Measurements from ENCODE around the gene CKS1B. TPM values are rescaled to one million over a fixed set of nuclear protein-coding genes. Genes with fewer than 3 reads are reported as not detected.

CKS1B gene
- total and polyA plus RNA-seq, 2 donors (not counting 1 experiment from before 2014, with no cell fraction given) = 40.3 to 55.4 TPM

DNA sequence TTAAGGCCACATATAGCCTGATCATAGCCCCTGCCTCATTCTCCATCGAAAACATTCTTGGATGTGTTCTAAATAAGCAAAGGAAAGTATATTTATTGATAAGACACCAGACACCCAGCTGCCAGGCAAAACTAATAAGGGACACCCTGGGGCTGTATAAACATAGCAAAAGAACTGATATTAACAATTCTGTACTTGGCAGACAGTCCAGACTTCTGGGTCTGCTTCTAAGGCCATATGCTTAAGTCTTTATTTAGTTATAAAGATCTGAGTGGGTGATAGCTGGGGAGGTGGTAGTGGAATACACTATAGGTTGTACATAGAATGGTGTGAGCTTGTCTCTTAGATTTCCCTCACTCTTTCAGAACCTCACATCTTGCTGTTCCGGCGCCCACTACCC lies 3.9 kb downstream of the CKS1B start:
- Histone ChIP-seq H3K9ac (ENCODE audit: insufficient read depth, low read length) (no peak overlapping the region), H3K27ac (ENCODE audit: insufficient read depth, low read length) (no peak overlapping the region), H3K79me2 (ENCODE audit: control insufficient read depth, insufficient read depth, low read length) (peaks cover 38% of the 10 kb centered on the region), H3K4me3 (replicated peaks in 1 of 4; ENCODE audit: control extremely low read depth in 1 of 4, insufficient read depth in 1 of 4, low read depth in 3 of 4, low read length in 4 of 4) (no peak overlapping the region), H3K36me3 (ENCODE audit: control insufficient read depth, insufficient read depth, low read length) (no peaks in the 10 kb centered on the region), H2AFZ (ENCODE audit: low read length) (no peak overlapping the region), H3K27me3 (ENCODE audit: control insufficient read depth, insufficient read depth, low read length) (no peaks in the 10 kb centered on the region), H3K4me1 (ENCODE audit: control insufficient read depth, extremely low read depth, insufficient read depth, low read length) (peaks cover 4% of the 10 kb centered on the region), H3K9me3 (ENCODE audit: control insufficient read depth, insufficient read depth, low read depth, low read length) (no peaks in the 10 kb centered on the region), H3K4me2 (ENCODE audit: extremely low read depth, insufficient read depth, low read length) (no peak overlapping the region), H4K20me1 (ENCODE audit: control insufficient read depth, extremely low read depth, insufficient read depth, low read length) (no peaks in the 10 kb centered on the region)
- TF ChIP-seq EZH2 (IDR thresholded peaks at IDR 0.05; ENCODE audit: low read length, missing control alignments) = no peak
- TF ChIP-seq CTCF (conservative IDR thresholded peaks at IDR 0.05 in 1 of 2, IDR thresholded peaks at IDR 0.05 in 1 of 2; ENCODE audit: low read depth in 1 of 2, low read length in 2 of 2) = no peak
- DNase-seq (ENCODE audit: low read depth in 2 of 2) = no peak

DNA sequence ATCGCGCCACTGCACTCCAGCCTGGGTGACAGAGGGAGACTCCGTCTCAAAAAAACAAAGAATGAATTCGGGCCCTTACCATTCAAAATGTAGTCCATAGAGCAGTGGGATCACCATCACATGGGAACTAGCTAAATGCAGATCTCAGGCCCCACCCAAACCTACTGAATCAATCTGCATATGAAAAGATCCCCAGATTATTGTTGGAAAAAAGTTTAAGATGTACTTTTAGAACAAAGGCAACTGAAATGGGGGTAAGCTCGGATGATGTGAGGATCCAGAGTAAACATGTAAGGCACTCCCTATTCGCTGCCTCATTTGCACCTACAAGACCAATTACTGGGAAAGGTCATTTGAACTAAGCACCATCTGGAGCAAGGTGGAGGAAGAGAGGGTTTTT lies 7.9 kb downstream of the CKS1B start:
- no peak for DNase-seq (ENCODE audit: low read depth in 2 of 2)
- H3K36me3 ChIP-seq (ENCODE audit: control insufficient read depth, insufficient read depth, low read length) = no peaks in the 10 kb centered on the region
- peak overlapping the region; percentile 84 for H2AFZ ChIP-seq (ENCODE audit: low read length)
- peak overlapping the region in 3 of 4 experiments; percentile 41 to 100 (median 98) for H3K4me3 ChIP-seq (replicated peaks in 1 of 4; ENCODE audit: control extremely low read depth in 1 of 4, insufficient read depth in 1 of 4, low read depth in 3 of 4, low read length in 4 of 4)
- no peak for TF ChIP-seq EZH2 (IDR thresholded peaks at IDR 0.05; ENCODE audit: low read length, missing control alignments)
- TF ChIP-seq CTCF (conservative IDR thresholded peaks at IDR 0.05 in 1 of 2, IDR thresholded peaks at IDR 0.05 in 1 of 2; ENCODE audit: low read depth in 1 of 2, low read length in 2 of 2) = no peak
- H4K20me1 ChIP-seq (ENCODE audit: control insufficient read depth, extremely low read depth, insufficient read depth, low read length) = no peaks in the 10 kb centered on the region
- H3K9me3 ChIP-seq (ENCODE audit: control insufficient read depth, insufficient read depth, low read depth, low read length) = no peaks in the 10 kb centered on the region
- peak overlapping the region; percentile 89 for H3K4me2 ChIP-seq (ENCODE audit: extremely low read depth, insufficient read depth, low read length)
- no peak overlapping the region for H3K9ac ChIP-seq (ENCODE audit: insufficient read depth, low read length)
- peaks cover 28% of the 10 kb centered on the region for H3K79me2 ChIP-seq (ENCODE audit: control insufficient read depth, insufficient read depth, low read length)
- H3K27me3 ChIP-seq (ENCODE audit: control insufficient read depth, insufficient read depth, low read length) = no peaks in the 10 kb centered on the region
- H3K4me1 ChIP-seq (ENCODE audit: control insufficient read depth, extremely low read depth, insufficient read depth, low read length) = peaks cover 6% of the 10 kb centered on the region
- no peak overlapping the region for H3K27ac ChIP-seq (ENCODE audit: insufficient read depth, low read length)

- peak within 1 kb of the TSS; percentile 95 for H3K4me2 ChIP-seq (ENCODE audit: extremely low read depth, insufficient read depth, low read length)
- no peaks in the 10 kb centered on the region for H3K9me3 ChIP-seq (ENCODE audit: control insufficient read depth, insufficient read depth, low read depth, low read length)
- peaks cover 21% of the 10 kb centered on the region for H3K79me2 ChIP-seq (ENCODE audit: control insufficient read depth, insufficient read depth, low read length)
- peak; percentile 100 for DNase-seq (ENCODE audit: low read depth in 2 of 2)
- H3K4me3 ChIP-seq (replicated peaks in 1 of 4; ENCODE audit: control extremely low read depth in 1 of 4, insufficient read depth in 1 of 4, low read depth in 3 of 4, low read length in 4 of 4) = peak within 1 kb of the TSS; percentile 77 to 100 (median 94)
- peaks cover 3% of the 10 kb centered on the region for H3K36me3 ChIP-seq (ENCODE audit: control insufficient read depth, insufficient read depth, low read length)
- H3K27me3 ChIP-seq (ENCODE audit: control insufficient read depth, insufficient read depth, low read length) = no peaks in the 10 kb centered on the region
- H3K4me1 ChIP-seq (ENCODE audit: control insufficient read depth, extremely low read depth, insufficient read depth, low read length) = peaks cover 6% of the 10 kb centered on the region
- H4K20me1 ChIP-seq (ENCODE audit: control insufficient read depth, extremely low read depth, insufficient read depth, low read length) = no peaks in the 10 kb centered on the region
- TF ChIP-seq EZH2 (IDR thresholded peaks at IDR 0.05; ENCODE audit: low read length, missing control alignments) = no peak
- TF ChIP-seq CTCF (conservative IDR thresholded peaks at IDR 0.05 in 1 of 2, IDR thresholded peaks at IDR 0.05 in 1 of 2; ENCODE audit: low read depth in 1 of 2, low read length in 2 of 2) = no peak
- peak within 1 kb of the TSS; percentile 66 for H3K9ac ChIP-seq (ENCODE audit: insufficient read depth, low read length)
- H2AFZ ChIP-seq (ENCODE audit: low read length) = peak within 1 kb of the TSS; percentile 84
- peak within 1 kb of the TSS; percentile 46 for H3K27ac ChIP-seq (ENCODE audit: insufficient read depth, low read length)
These were observed 8.6 kb downstream of the CKS1B start, which contains the start of gene FLAD1 for GRCh38 chr1:154982897-154983648. FLAD1 (plus strand) TSS chr1:154983344; CDS start chr1:154983695, 351 bp downstream.

Data from fibroblast of lung (primary cell).